ENCODE results near the gene YAE1.

YAE1 gene

DNA sequence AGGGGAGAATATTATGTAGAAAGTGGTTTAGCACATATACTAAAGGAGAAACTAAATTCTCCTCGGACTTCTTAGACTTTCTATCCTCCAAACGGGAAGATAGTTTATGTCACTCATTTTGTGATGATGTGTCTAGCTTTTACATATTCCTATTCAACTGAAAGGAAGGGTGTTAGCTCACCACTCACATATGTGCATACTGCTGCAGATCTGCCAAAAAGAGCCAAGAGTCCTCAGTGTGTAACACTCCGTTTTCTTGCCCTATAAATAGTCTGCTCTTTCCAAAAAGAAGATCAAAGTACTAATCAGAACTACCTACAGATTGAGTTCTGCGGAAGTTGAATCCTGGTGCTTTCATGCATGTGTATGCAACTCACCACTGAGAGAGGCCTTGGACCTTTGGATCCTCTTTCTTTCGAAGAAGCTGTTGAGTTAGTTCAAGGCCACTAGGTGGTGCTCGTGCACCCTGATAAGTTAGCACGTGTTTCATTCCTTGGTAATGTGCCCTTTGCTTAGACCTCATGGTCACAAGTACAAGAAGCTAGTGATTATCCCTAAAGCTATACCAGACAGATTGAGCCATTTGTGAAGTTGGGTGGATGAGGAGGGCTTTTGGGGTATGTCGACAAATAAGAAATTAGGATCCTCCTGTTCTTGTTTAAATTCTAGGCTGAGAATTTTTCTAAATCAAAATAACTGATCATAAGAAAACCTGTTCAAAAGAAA, 14.1 kb downstream of the YAE1 start:
- DNase-seq, result peak; percentile 79
- no peak overlapping the region for H3K4me2 ChIP-seq (ENCODE audit: insufficient read depth, low read length)
- TF ChIP-seq CTCF (IDR thresholded peaks at IDR 0.05; ENCODE audit: borderline replicate concordance, extremely low read depth, low read length, poor library complexity, severe bottlenecking) (peak; percentile 92), EZH2 (IDR thresholded peaks at IDR 0.05; ENCODE audit: borderline replicate concordance, low read depth, low read length, severe bottlenecking) (no peak)
- H3K4me3 ChIP-seq (ENCODE audit: low read depth in 1 of 2, low read length in 2 of 2), result no peak overlapping the region
- H4K20me1 ChIP-seq (ENCODE audit: insufficient read depth, low read length), result no peaks in the 10 kb centered on the region
- H3K27ac ChIP-seq (ENCODE audit: low read length), result no peak overlapping the region
- no peaks in the 10 kb centered on the region for H3K9me3 ChIP-seq (ENCODE audit: insufficient read depth, low read length, severe bottlenecking)
- H3K79me2 ChIP-seq (ENCODE audit: insufficient read depth, low read length), result no peaks in the 10 kb centered on the region
- no peaks in the 10 kb centered on the region; the same call in 1 of the 2 replicates for H3K4me1 ChIP-seq (ENCODE audit: insufficient read depth, low read length)
- no peak overlapping the region for H3K9ac ChIP-seq (ENCODE audit: low read depth, low read length)
- no peaks in the 10 kb centered on the region; the same call in 1 of the 2 replicates for H3K36me3 ChIP-seq (ENCODE audit: insufficient read depth, low read length)
- H2AFZ ChIP-seq (ENCODE audit: low read depth, low read length), result peak overlapping the region; percentile 58; the same call in 1 of the 2 replicates
- no peaks in the 10 kb centered on the region for H3K27me3 ChIP-seq (ENCODE audit: insufficient read depth, low read length, poor library complexity)
- ATAC-seq (ENCODE audit: insufficient read depth, low read depth), result peak; percentile 97

DNA sequence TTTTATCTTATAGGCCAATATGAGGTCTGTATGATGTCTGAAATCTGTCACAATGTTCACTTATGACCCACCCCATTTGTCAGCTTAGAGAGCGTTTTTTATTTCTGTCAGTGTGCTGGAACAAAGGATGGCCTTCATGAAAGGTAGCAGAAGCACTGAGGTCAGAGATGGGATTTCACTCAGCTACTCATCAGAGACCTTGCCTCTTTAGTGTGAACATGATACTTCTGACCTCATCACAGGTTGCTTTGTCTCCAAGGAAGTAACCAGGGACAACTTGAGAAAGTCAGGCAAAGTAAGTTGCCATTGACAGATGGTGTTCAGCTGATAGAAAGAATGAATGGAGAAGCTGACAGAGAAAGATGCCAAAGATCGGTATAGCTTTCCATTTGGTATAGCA, 16.3 kb downstream of the YAE1 start:
- no peaks in the 10 kb centered on the region; the same call in 1 of the 2 replicates for H3K4me1 ChIP-seq (ENCODE audit: insufficient read depth, low read length)
- no peak overlapping the region for H2AFZ ChIP-seq (ENCODE audit: low read depth, low read length)
- H3K36me3 ChIP-seq (ENCODE audit: insufficient read depth, low read length), result no peaks in the 10 kb centered on the region; the same call in 1 of the 2 replicates
- no peak overlapping the region for H3K9ac ChIP-seq (ENCODE audit: low read depth, low read length)
- no peak overlapping the region for H3K4me2 ChIP-seq (ENCODE audit: insufficient read depth, low read length)
- no peaks in the 10 kb centered on the region for H3K27me3 ChIP-seq (ENCODE audit: insufficient read depth, low read length, poor library complexity)
- no peak overlapping the region for H3K27ac ChIP-seq (ENCODE audit: low read length)
- H3K9me3 ChIP-seq (ENCODE audit: insufficient read depth, low read length, severe bottlenecking), result no peaks in the 10 kb centered on the region
- DNase-seq (no peak), ATAC-seq (ENCODE audit: insufficient read depth, low read depth) (no peak)
- no peaks in the 10 kb centered on the region for H3K79me2 ChIP-seq (ENCODE audit: insufficient read depth, low read length)
- H4K20me1 ChIP-seq (ENCODE audit: insufficient read depth, low read length), result no peaks in the 10 kb centered on the region
- no peak overlapping the region for H3K4me3 ChIP-seq (ENCODE audit: low read depth in 1 of 2, low read length in 2 of 2)
- TF ChIP-seq EZH2 (IDR thresholded peaks at IDR 0.05; ENCODE audit: borderline replicate concordance, low read depth, low read length, severe bottlenecking), result no peak
- TF ChIP-seq CTCF (IDR thresholded peaks at IDR 0.05; ENCODE audit: borderline replicate concordance, extremely low read depth, low read length, poor library complexity, severe bottlenecking), result no peak

- no peaks in the 10 kb centered on the region; the same call in 1 of the 2 replicates for H3K36me3 ChIP-seq (ENCODE audit: insufficient read depth, low read length)
- no peak for ATAC-seq (ENCODE audit: insufficient read depth, low read depth)
- H4K20me1 ChIP-seq (ENCODE audit: insufficient read depth, low read length), result no peaks in the 10 kb centered on the region
- no peaks in the 10 kb centered on the region for H3K27me3 ChIP-seq (ENCODE audit: insufficient read depth, low read length, poor library complexity)
- H3K9me3 ChIP-seq (ENCODE audit: insufficient read depth, low read length, severe bottlenecking), result no peaks in the 10 kb centered on the region
- no peak for TF ChIP-seq CTCF (IDR thresholded peaks at IDR 0.05; ENCODE audit: borderline replicate concordance, extremely low read depth, low read length, poor library complexity, severe bottlenecking)
- no peak for TF ChIP-seq EZH2 (IDR thresholded peaks at IDR 0.05; ENCODE audit: borderline replicate concordance, low read depth, low read length, severe bottlenecking)
- H3K9ac ChIP-seq (ENCODE audit: low read depth, low read length), result no peak overlapping the region
- no peak overlapping the region for H3K4me2 ChIP-seq (ENCODE audit: insufficient read depth, low read length)
- DNase-seq, result no peak
- H3K79me2 ChIP-seq (ENCODE audit: insufficient read depth, low read length), result no peaks in the 10 kb centered on the region
- no peaks in the 10 kb centered on the region; the same call in 1 of the 2 replicates for H3K4me1 ChIP-seq (ENCODE audit: insufficient read depth, low read length)
- no peak overlapping the region for H3K4me3 ChIP-seq (ENCODE audit: low read depth in 1 of 2, low read length in 2 of 2)
- H3K27ac ChIP-seq (ENCODE audit: low read length), result no peak overlapping the region
- no peak overlapping the region for H2AFZ ChIP-seq (ENCODE audit: low read depth, low read length)
These were observed 17.3 kb downstream of the YAE1 start for GRCh38 chr7:39583539-39583938.

Measured in DND-41 (cell line).